NCI-H1417 (cell line): Measurements from ENCODE around the gene VRK2.
"Not testable (repeated sequence)": the region's sequence is repeated elsewhere in the genome, so short reads cannot be mapped to it uniquely, and the experiment has no call there.

Source experiments
- DNase-seq, 3 experiments: peaks; one replicate each; lab custom pipeline; 2025; lab: John Stamatoyannopoulos, UW

The VRK2 gene

DNA sequence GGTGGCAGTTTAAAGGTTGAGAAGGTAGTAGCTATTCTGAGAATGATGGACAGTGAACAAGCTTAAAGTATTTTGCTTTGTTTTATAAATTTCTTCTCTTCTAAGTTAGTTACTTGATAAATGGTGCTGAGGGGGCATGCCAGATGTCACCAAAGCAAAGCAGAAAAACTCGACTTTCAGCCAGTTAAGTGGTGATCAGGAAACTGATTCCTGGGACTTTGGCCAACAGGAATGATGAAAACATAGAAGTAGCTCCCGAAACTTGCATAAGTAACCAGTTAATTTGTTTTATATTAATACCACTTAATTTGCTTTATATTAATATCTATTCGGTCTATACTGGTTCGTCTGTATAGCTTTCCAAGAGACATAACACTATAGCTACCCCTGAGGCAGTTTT lies 111.9 kb downstream of the VRK2 start:
- no peak for DNase-seq

DNA sequence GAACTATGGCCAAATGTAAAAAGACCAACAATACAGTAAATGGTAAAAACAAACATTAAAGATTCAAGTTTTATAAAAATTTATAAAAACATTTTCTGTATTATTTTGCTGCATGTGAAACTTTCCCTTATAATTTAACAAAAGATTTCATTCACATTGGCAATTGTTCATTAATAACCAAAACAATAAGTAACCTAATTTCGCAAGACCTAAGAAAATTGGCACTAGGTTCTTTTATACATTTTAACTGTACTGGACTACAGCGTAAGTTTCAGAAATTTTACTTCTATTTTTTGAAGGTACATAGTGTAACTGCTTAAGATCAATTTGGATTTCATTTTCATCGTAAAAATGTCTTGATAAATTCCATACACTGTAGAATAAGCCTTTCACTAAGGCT lies 117.3 kb downstream of the VRK2 start:
- DNase-seq: no peak

DNA sequence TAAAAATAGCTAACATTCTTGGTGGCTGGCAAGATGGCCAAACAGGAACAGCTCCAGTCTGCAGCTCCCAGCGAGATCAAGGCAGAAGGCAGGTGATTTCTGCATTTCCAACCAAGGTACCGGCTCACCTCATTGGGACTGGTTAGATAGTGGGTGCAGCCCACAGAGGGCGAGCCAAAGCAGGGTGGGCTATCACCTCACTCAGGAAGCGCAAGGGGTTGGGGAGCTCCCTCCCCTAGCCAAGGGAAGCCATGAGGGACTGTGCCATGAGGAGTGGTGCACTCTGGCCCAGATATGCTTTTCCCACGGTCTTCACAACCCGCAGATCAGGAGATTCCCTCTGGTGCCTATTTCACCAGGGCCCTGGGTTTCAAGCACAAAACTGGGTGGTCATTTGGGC lies 121.5 kb downstream of the VRK2 start:
- not testable (repeated sequence) for DNase-seq

DNA sequence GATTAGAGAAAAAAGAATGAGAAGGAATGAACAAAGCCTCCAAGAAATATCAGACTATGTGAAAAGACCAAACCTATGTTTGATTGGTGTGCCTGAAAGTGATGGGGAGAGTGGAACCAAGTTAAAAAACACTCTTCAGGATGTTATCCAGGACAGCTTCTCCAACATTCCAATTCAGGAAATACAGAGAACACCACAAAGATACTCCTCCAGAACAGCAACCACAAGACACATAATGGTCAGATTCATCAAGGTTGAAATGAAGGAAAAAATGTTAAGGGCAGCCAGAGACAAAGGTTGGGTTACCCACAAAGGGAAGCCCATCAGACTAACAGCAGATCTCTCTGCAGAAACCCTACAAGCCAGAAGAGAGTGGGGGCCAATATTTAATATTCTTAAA lies 123.2 kb downstream of the VRK2 start:
- not testable (repeated sequence) for DNase-seq

DNA sequence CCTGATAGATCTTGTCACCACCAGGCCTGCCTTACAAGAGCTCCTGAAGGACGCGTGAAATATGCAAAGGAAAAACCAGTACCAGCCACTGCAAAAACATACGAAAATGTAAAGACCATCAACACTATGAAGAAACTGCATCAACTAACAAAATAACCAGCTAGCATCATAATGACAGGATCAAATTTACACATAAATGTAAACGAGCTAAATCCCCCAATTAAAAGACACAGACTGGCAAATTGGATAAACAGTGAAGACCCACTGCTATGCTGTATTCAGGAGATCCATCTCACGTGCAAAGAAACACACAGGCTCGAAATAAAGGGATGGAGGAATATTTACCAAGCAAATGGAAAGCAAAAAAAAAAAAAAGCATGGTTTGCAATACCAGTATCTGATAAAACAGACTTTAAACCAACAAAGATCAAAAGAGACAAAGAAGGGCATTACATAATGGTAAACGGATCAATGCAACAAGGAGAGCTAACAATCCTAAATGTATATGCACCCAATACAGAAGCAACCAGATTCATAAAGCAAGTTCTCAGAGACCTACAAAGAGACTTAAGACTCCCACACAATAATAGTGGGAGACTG lies 123.8 kb downstream of the VRK2 start:
- DNase-seq: not testable (repeated sequence)

DNA sequence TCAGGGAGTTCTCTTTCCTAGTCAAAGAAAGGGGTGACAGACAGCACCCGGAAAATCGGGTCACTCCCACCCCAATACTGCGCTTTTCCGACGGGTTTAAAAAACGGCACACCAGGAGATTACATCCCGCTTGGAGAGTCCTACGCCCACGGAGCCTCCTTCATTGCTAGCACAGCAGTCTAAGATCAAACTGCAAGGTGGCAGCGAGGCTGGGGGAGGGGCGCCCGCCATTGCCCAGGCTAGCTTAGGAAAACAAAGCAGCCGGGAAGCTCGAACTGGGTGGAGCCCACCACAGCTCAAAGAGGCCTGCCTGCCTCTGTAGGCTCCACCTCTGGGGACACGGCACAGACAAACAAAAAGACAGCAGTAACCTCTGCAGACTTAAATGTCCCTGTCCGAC lies 125.2 kb downstream of the VRK2 start:
- DNase-seq: not testable (repeated sequence)

DNA sequence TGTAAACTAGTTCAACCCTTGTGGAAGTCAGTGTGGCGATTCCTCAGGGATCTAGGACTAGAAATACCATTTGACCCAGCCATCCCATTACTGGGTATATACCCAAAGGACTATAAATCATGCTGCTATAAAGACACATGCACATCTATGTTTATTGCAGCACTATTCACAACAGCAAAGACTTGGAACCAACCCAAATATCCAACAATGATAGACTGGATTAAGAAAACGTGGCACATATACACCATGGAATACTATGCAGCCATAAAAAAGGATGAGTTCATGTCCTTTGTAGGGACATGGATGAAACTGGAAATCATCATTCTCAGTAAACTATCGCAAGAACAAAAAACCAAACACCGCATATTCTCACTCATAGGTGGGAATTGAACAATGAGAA lies 130.6 kb downstream of the VRK2 start:
- DNase-seq: not testable (repeated sequence)

DNA sequence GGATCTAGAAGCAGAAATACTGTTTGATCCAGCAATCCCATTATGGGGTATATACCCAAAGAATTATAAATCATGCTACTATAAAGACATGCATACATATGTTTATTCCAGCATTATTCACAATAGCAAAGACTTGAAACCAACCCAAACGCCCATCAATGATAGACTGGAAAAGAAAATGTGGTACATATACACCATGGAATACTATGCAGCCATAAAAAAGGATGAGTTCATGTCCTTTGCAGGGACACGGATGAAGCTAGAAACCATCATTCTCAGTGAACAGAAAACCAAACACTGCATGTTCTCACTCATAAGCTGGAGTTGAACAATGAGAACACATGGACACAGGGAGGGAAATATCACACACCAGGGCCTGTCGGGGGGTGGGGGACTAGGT lies 133.6 kb downstream of the VRK2 start:
- not testable (repeated sequence) for DNase-seq

DNA sequence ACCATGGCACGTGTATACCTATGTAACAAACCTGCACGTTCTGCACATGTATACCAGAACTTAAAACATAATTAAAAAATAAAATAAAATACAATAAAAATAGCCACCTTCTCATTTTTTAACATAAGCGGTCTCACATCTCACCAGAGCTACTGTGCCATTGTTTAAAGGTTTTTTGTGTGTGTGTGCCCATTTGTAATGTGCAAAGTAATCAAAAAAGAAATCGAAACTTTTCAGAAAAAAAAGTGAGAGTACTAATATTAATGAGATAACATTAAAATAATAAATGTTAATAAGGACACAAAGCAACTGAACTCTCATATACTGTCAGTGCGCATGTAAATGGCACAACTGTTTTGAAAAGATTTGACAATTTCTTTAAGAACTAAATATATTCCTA lies 134.0 kb downstream of the VRK2 start:
- no peak for DNase-seq

DNA sequence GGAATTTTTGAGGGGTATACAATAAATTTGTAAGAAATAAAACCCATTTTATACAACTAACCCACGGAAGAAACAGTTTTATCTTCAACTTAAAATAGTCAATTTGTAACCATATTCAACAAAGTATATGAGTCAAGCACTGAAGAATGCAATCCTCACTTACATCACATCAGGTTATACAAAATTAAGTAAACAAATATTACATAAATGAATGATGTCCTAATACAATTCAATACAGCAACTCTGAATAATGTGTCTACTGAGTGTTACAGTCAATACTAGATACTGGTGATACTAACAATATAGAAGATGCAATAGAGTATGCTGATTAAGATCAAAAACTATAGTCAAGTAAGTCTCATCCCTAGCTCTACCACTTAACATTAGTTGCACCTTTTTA lies 135.9 kb downstream of the VRK2 start:
- no peak for DNase-seq

DNA sequence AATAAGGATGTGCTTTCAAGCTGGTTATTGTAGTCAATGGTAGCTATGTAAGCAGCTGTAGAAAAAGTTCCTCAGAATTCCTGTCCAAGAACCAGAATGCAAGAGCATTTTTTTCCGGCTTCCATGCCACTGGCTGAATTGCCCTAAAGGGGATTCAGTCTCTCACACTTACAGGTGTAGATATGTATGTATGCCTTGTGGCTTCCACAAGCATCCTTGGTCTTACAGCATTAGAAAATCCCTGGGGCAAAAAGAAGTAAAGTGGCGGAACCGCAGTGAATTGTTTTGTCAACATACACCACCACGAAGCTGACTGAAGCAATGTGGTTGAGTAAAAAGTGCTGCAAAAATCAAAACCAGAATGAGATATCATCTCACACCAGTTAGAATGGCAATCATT lies 139.9 kb downstream of the VRK2 start:
- DNase-seq: no peak

DNA sequence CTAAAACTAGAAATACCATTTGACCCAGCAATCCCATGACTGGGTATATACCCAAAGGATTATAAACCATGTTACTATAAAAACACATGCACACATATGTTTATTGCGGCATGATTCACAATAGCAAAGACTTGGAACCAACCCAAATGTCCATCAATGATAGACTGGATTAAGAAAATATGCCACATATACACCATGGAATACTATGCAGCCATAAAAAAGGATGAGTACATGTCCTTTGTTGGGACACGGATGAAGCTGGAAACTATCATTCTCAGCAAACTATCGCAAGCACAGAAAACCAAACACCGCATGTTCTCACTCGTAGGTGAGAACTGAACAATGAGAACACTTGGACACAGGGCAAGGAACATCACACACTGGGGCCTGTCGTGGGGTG lies 140.4 kb downstream of the VRK2 start:
- DNase-seq: not testable (repeated sequence)

DNA sequence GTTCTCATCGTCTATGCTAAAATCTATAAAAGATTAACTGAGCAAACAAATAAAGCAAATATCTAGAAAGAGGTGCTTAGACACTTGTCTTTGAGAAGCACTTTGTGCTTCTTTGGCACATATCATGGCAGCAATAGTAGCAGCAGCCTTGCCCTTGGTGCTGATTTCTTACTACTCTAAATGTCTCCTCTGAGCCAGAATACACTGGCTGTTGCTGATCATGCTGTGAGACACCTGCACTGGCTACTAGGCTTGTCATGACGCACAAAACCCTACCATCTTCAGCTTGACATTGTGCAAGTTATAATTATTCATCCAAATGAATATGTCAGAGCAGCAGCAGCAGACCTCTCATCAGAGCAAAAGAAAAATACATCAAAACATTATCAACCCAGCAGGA lies 147.9 kb downstream of the VRK2 start:
- DNase-seq: peak; percentile 49 to 96 (median 78)

DNA sequence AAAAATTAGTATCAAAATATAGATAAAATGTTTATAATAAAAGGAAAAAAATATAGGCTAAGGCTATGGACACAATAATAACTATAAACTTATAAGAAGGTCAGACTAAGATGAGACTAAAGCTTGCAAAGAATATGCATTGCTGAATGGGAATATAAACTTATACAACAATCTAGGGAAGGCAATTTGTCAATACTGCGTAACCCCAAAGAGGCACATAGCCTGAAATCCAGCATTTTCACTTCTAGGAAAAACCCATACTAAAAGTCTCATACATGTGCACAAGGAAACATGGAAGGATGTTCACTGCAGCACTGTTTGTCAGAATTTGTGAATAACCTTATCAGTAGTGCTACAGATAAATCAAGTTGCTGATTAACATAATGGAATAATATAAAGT lies 149.1 kb downstream of the VRK2 start:
- DNase-seq: no peak

DNA sequence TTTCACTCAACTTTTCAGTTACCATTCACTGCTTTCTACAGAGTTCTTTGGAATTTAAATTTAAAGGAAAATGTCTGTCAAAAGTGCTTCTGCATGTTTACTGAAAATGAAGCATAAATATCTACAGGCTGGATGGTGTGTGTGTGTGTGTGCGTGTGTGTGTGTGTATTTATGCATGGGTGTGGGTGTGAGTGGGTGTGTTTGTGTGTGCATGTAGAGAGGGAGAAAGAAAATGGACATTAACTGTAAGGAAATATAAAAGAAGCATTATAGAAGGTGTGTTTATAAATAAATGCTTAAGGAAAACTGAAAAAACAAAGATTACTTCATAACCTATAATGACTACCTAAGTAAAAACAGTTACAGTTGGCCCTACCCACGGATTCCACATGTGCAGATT lies 151.3 kb downstream of the VRK2 start:
- no peak for DNase-seq

DNA sequence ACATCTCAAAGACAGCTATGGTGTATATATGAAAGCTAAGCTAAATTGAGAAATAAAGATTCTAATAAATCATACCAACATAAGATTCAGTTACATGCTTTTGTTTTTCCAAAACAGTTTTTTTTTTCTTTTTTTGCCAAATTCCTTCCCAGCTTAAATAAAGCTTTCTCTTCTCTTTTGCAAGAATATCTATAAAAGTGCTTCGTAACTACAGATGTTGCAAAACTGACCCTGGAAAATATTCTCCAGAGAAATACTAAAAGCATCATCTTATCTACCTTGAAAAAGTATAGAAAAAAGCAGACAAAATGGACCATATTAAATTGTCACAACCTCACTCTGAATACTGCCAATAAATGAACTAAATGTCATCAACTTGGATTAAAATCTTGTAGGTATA lies 155.8 kb downstream of the VRK2 start:
- DNase-seq: no peak

DNA sequence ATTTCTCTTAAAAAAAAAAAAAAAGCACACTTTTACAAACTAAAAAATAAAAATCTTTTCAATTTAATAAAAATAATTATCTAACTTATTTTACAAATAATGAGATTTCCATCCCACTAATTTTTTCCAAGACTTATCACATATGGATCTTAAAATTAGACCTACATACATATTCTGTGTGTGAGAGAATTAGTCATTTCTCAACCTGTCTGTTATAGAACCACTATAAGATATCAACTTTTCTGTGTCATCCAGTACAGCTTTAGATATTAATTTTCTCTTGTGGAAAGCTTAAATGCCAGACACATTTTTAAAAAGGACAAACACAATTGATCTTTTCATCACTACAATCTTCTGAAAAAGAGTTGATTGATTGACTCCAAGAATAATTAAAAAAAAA lies 156.4 kb downstream of the VRK2 start:
- no peak for DNase-seq

DNA sequence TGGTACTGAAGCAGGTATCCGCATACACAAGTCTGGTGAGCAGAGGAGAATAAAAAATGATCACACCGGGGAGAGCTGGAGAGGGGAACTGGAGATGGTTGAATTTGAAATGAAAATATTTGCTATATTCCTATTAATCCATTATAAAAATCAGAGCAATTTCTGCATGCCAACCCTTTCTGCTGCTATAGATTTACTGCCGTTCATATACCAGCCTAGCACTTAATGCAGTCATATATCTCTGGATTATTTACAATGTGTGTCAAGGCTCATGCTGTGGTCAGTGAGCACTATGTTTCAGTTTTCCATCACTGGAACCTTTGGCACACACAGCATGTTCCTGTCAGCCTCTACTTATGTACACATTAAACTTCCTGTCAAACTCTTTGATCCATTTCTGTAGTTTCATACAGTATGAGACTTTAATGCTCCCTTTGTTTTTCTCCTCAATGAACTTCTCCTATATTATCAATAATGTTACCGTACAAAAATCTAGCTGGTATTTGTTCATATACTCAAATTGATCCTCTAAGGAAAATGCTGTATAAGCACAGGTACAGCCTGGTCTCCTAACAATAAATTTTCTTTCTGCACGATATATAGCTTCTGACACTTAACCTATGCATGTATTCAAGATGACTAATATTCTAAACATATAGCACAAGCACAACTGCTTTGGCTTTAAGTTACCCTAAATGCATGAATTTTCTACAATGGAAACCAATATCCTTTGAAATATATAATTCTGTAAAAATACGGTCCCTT lies 157.8 kb downstream of the VRK2 start:
- DNase-seq: peak in 2 of 3 experiments; percentile 53 to 84

DNA sequence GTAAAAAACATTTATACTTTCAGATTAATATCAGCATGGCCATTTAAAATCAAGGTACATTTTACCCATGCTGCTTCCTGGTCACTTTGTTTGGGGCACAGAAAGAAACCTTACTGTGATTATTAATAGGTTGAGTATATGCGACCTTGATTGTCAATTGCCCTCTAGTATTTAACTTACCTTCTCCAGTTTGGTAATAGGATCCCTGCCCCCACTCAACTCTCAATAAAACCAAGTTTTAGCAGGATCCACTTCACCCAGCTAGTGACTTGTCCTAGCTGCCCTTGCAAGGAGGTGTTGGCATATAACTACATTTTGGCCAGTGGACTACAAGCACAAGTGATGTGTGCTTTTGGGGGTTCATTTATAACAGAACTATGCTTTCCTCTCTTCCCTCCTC lies 160.2 kb downstream of the VRK2 start:
- DNase-seq: no peak

DNA sequence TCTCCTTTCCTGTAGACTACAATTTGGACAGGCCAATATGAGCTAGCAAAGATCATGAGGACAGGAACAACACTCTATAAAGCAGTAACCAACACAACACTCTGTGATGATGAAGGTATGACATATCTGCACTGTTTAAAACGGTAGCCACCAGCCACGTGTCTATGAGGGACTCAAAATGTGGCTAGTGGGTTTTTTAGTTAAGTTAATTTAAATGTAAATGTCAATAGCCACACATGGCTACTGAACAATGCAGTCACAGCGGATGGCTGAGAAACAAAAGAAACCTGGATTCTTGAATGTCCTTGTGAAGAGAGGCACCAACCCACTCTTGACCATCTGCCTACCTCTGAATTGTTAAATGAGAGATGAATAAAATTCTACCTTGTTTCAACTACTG lies 160.6 kb downstream of the VRK2 start:
- no peak for DNase-seq
